HCT116 (cell line): Measurements from ENCODE around the gene ZNF747. TPM values are rescaled to one million over a fixed set of nuclear protein-coding genes. Genes with fewer than 3 reads are reported as not detected.

Experiments
- ATAC-seq: fragments of 200-7000 bp; cut with Tn5 transposase; 2 replicates; pipeline ENCODE4 v1.9.1; 2020; ENCODE audit warnings: mild to moderate bottlenecking, moderate library complexity
- BruUV-seq: library from RNA; stranded (reverse); fragments of 400-500 nt; replicated peaks from 2 replicates; lab custom pipeline; 2021; lab: Mats Ljungman, UMichigan
- CTCF ChIA-PET: fragments of 300-600 bp; sonication (Branson Sonifier 250); formaldehyde crosslinking; loops from one replicate; lab custom pipeline; 2021; ENCODE audit warnings: antibody characterized with exemption; lab: Charles Lee
- POLR2A ChIA-PET: fragments of 300-600, 350-600 bp; sonication (Branson Sonifier 250); formaldehyde crosslinking; loops from one replicate; lab custom pipeline; 2021; ENCODE audit warnings: antibody characterized with exemption; lab: Charles Lee
- RAD21 ChIA-PET, 2 experiments: fragments of 300-600 bp; sonication (Branson Sonifier 250); formaldehyde crosslinking; loops; one replicate each; lab custom pipeline; 2023; ENCODE audit warnings: low total read pairs in 2 of 2; ENCODE audit not compliant: uncharacterized antibody in 2 of 2, unreplicated experiment in 2 of 2, low non-redundant PET in 1 of 2; lab: Charles Lee
- DNase-seq: peaks from one replicate; pipeline ENCODE4 v3.0.0-alpha.2; 2010; ENCODE audit warnings: low read depth, low spot score
- H2AFZ ChIP-seq: fragments of 200-600 bp; shearing (Covaris generic), sonication (generic); 2 replicates; pipeline ENCODE4 v1.6.1; 2017; ENCODE audit warnings: low read depth, mixed run types, mixed read lengths, antibody characterized with exemption, low read length; ENCODE audit not compliant: poor library complexity, severe bottlenecking
- H3K27ac ChIP-seq: 2 replicates; pipeline ENCODE4 v1.5.1; 2012; ENCODE audit warnings: low read depth, low read length
- H3K27me3 ChIP-seq: fragments of 200-600 bp; sonication (generic); 2 replicates; pipeline ENCODE4 v1.6.1; 2016; ENCODE audit warnings: mixed run types, low read length, mixed read lengths; ENCODE audit not compliant: insufficient read depth
- H3K36me3 ChIP-seq, 2 experiments: fragments of 200-500 bp in 1 of 2; fragments of 200-600 bp in 1 of 2; sonication (Bioruptor generic) in 1 of 2; sonication (generic) in 1 of 2; 2 replicates each; pipeline versions ENCODE4 v1.5.1 to v1.6.1; 2014 to 2016; ENCODE audit warnings: low read length in 2 of 2, inconsistent platforms in 1 of 2, mixed read lengths in 1 of 2, mixed run types in 1 of 2; ENCODE audit not compliant: insufficient read depth in 2 of 2, control insufficient read depth in 1 of 2
- H3K4me1 ChIP-seq, 2 experiments: fragments of 200-600 bp in 1 of 2; sonication (generic) in 1 of 2; 2 replicates each; pipeline versions ENCODE4 v1.5.1 to v1.6.1; 2012 to 2017; ENCODE audit warnings: low read length in 2 of 2, inconsistent platforms in 1 of 2, mild to moderate bottlenecking in 1 of 2, mixed read lengths in 1 of 2, mixed run types in 1 of 2, moderate library complexity in 1 of 2; ENCODE audit not compliant: insufficient read depth in 2 of 2, control insufficient read depth in 1 of 2
- H3K4me2 ChIP-seq: fragments of 200-600 bp; sonication (generic); 2 replicates; pipeline ENCODE4 v1.6.1; 2017; ENCODE audit warnings: mixed run types, low read length, mixed read lengths
- H3K4me3 ChIP-seq, 2 experiments: fragments of 200-600 bp in 1 of 2; sonication (generic) in 1 of 2; replicated peaks in 1 of 2; 2 replicates each; pipeline ENCODE4 v1.5.1; 2011 to 2016; ENCODE audit warnings: low read length in 2 of 2, control low read depth in 1 of 2, low read depth in 1 of 2, mild to moderate bottlenecking in 1 of 2, mixed read lengths in 1 of 2, mixed run types in 1 of 2
- H3K79me2 ChIP-seq: fragments of 200-600 bp; sonication (generic); 2 replicates; pipeline ENCODE4 v1.6.1; 2017; ENCODE audit warnings: mild to moderate bottlenecking, mixed run types, low read length, moderate library complexity, mixed read lengths; ENCODE audit not compliant: insufficient read depth
- H3K9ac ChIP-seq: fragments of 200-600 bp; sonication (generic); 2 replicates; pipeline ENCODE4 v1.6.1; 2016; ENCODE audit warnings: low read length, mixed read lengths
- H3K9me2 ChIP-seq: fragments of 200-600 bp; sonication (generic), shearing (Covaris generic); 2 replicates; pipeline ENCODE4 v1.6.1; 2017; ENCODE audit warnings: mixed run types, mild to moderate bottlenecking, moderate library complexity; ENCODE audit not compliant: insufficient read depth
- H3K9me3 ChIP-seq, 2 experiments: fragments of 200-500 bp in 1 of 2; fragments of 200-600 bp in 1 of 2; sonication (Bioruptor generic) in 1 of 2; sonication (generic) in 1 of 2; 2 replicates each; pipeline ENCODE4 v1.6.1; 2014 to 2017; ENCODE audit warnings: low read length in 2 of 2, mixed read lengths in 2 of 2, inconsistent platforms in 1 of 2, low read depth in 1 of 2, mild to moderate bottlenecking in 1 of 2, mixed run types in 1 of 2, moderate library complexity in 1 of 2; ENCODE audit not compliant: control insufficient read depth in 1 of 2, insufficient read depth in 1 of 2
- H4K20me1 ChIP-seq: fragments of 200-600 bp; sonication (generic), shearing (Covaris generic); 2 replicates; pipeline ENCODE4 v1.6.1; 2017; ENCODE audit warnings: mixed run types, mild to moderate bottlenecking, moderate library complexity; ENCODE audit not compliant: insufficient read depth
- ATF3 ChIP-seq: IDR thresholded peaks from 2 replicates; pipeline ENCODE4 v1.6.1; 2012
- CEBPB ChIP-seq: IDR thresholded peaks from 2 replicates; pipeline ENCODE4 v1.6.1; 2012; ENCODE audit warnings: low read depth
- CTCF ChIP-seq, 3 experiments: fragments of 200-600 bp in 1 of 3; sonication (generic) in 1 of 3; IDR thresholded peaks in 2 of 3; conservative IDR thresholded peaks in 1 of 3; 2 replicates each; pipeline ENCODE4 v1.5.1; 2012 to 2017; ENCODE audit warnings: low read depth in 2 of 3, low read length in 2 of 3, antibody characterized with exemption in 1 of 3, borderline replicate concordance in 1 of 3, control low read depth in 1 of 3, mild to moderate bottlenecking in 1 of 3, mixed read lengths in 1 of 3, mixed run types in 1 of 3, moderate library complexity in 1 of 3; ENCODE audit not compliant: insufficient read depth in 1 of 3
- EGR1 ChIP-seq: IDR thresholded peaks from 2 replicates; pipeline ENCODE4 v1.6.1; 2012; ENCODE audit warnings: low read depth
- ELF1 ChIP-seq: IDR thresholded peaks from 2 replicates; pipeline ENCODE4 v1.6.1; 2012; ENCODE audit warnings: low read depth, borderline replicate concordance
- EZH2 ChIP-seq: fragments of 200-600 bp; sonication (generic); IDR thresholded peaks from 2 replicates; pipeline ENCODE4 v1.6.1; 2017; ENCODE audit warnings: antibody characterized with exemption, mixed run types
- EZH2phosphoT487 ChIP-seq: fragments of 200-600 bp; IDR thresholded peaks from 2 replicates; pipeline ENCODE4 v1.6.1; 2018; ENCODE audit warnings: antibody characterized with exemption, borderline replicate concordance
- JUND ChIP-seq: IDR thresholded peaks from 2 replicates; pipeline ENCODE4 v1.6.1; 2012
- MAX ChIP-seq: IDR thresholded peaks from 2 replicates; pipeline ENCODE4 v1.6.1; 2012
- POLR2A ChIP-seq: IDR thresholded peaks from 2 replicates; pipeline ENCODE4 v1.7.0; 2011; ENCODE audit warnings: borderline replicate concordance; ENCODE audit not compliant: insufficient read depth, insufficient read length; ENCODE audit errors: extremely low read depth
- RAD21 ChIP-seq: IDR thresholded peaks from 2 replicates; pipeline ENCODE4 v1.6.1; 2012; ENCODE audit warnings: low read depth, mild to moderate bottlenecking
- SIN3A ChIP-seq: IDR thresholded peaks from 2 replicates; pipeline ENCODE4 v1.6.1; 2012; ENCODE audit warnings: low read depth
- SP1 ChIP-seq: IDR thresholded peaks from 2 replicates; pipeline ENCODE4 v1.6.1; 2012; ENCODE audit warnings: low read depth
- SRF ChIP-seq: IDR thresholded peaks from 2 replicates; pipeline ENCODE4 v1.6.1; 2012; ENCODE audit warnings: low read depth
- TCF7L2 ChIP-seq: IDR thresholded peaks from 2 replicates; pipeline ENCODE4 v1.7.0; 2011; ENCODE audit warnings: borderline replicate concordance, inconsistent platforms; ENCODE audit not compliant: insufficient read depth, insufficient read length; ENCODE audit errors: extremely low read depth
- YY1 ChIP-seq: IDR thresholded peaks from 2 replicates; pipeline ENCODE4 v1.6.1; 2011; ENCODE audit warnings: low read length, low read depth, moderate library complexity, mild to moderate bottlenecking; ENCODE audit not compliant: insufficient replicate concordance; ENCODE audit errors: extremely low read depth
- ZBTB33 ChIP-seq: IDR thresholded peaks from 2 replicates; pipeline ENCODE4 v1.6.1; 2011; ENCODE audit warnings: mild to moderate bottlenecking, low read length, moderate library complexity; ENCODE audit not compliant: insufficient replicate concordance; ENCODE audit errors: extremely low read depth
- ZFX ChIP-seq: fragments of 450-650 bp; IDR thresholded peaks from 2 replicates; pipeline ENCODE4 v1.6.1; 2017
- ZNF274 ChIP-seq: fragments of 200-500 bp; sonication (Bioruptor generic); IDR thresholded peaks from 2 replicates; pipeline ENCODE4 v1.6.1; 2014; ENCODE audit warnings: mild to moderate bottlenecking, low read depth, low read length, inconsistent platforms
- intact Hi-C: fragments of 100-400 bp; cut with micrococcal nuclease; formaldehyde crosslinking; loops from 2 replicates; pipeline ENCODE4 v1.10.0; 2022
- total RNA-seq: library from RNA; stranded (reverse); gene quantifications from one replicate; pipeline ENCODE4 v1.2.1, GENCODE V29; 2021; ENCODE audit not compliant: unreplicated experiment

ZNF747 gene
- total RNA-seq, 1 experiment from 2014 or later: 2.1 TPM

GRCh38 chr16:30532285-30533145 is 2.1 kb downstream of the ZNF747 start:
- Histone ChIP-seq H3K9me2 (no peaks in the 10 kb centered on the region), H2AFZ (no peak overlapping the region), H3K4me3 (no peak overlapping the region), H3K36me3 (no peaks in the 10 kb centered on the region), H3K27me3 (no peaks in the 10 kb centered on the region), H3K4me1 (peaks cover 12 to 41% of the 10 kb centered on the region in 2 experiments), H3K9ac (no peak overlapping the region), H3K9me3 (no peaks in the 10 kb centered on the region), H3K4me2 (no peak overlapping the region), H4K20me1 (no peaks in the 10 kb centered on the region), H3K27ac (no peak overlapping the region), H3K79me2 (no peaks in the 10 kb centered on the region; the same call in 1 of the 2 replicates)
- no peak for ATAC-seq
- no TSS peak for BruUV-seq
- CTCF ChIA-PET: no interaction called here
- intact Hi-C loops: no loop called here
- POLR2A ChIA-PET: no interaction called here
- DNase-seq: no peak
- RAD21 ChIA-PET: no interaction called here
- TF ChIP-seq EZH2 (no peak), EZH2phosphoT487 (no peak), YY1 (no peak), RAD21 (no peak), ZNF274 (no peak), JUND (no peak), ZFX (no peak), MAX (no peak), TCF7L2 (no peak), SRF (no peak), CTCF (IDR thresholded peaks at IDR 0.05 in 2 of 3, conservative IDR thresholded peaks at IDR 0.05 in 1 of 3; ENCODE audit: borderline replicate concordance in 1 of 3, insufficient read depth in 1 of 3, low read depth in 2 of 3, low read length in 2 of 3) (no peak), SIN3A (no peak), CEBPB (no peak), ELF1 (no peak), EGR1 (no peak), ZBTB33 (no peak), ATF3 (no peak), SP1 (no peak), POLR2A (no peak)
